Stimulated activated CD8-positive, alpha-beta memory T cell treated with anti-CD3 and anti-CD28 coated beads, Interleukin-12 subunit alpha, Interleukin-12 subunit beta, amount 100 ng/mL, for 24 hours (primary cell): ENCODE results near the gene SLC25A22.

Source experiments
- DNase-seq: peaks from one replicate; pipeline ENCODE4 v3.0.0-alpha.2; 2020; ENCODE audit errors: extremely low read depth

Gene SLC25A22

DNA sequence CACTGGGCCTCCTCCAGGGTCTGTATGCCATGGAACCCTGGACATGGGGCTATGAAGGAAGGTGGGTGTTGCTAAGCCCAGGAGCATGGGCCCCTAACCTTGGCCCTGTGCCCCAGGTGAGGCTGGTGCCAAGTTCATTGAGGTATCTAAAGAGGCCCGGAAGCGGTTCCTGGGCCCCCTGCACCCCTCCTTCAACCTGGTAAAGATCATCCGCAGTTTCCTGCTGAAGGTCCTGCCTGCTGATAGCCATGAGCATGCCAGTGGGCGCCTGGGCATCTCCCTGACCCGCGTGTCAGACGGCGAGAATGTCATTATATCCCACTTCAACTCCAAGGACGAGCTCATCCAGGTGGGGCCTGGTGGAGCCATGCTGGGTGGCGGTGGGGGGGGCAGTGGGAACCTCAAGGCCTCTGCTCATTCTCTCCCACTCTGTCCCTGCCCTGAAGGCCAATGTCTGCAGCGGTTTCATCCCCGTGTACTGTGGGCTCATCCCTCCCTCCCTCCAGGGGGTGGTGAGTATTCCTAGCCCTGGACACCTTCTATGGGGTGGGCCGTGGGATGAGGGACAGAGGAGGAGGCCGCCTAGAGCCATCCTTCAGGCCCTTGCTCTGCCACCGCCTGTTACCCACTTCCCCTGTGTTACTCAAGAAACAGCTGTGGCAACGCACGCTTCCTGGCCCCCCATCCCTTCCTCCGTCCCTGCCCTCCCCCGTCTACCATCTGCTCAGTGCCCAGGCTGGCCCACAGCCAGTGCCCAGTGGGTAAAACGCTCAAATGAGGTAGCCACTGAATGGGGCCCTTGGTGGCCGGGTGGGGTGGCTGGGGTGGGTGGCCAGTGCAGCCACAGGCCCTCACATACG lies 23.7 kb upstream of the SLC25A22 start:
- no peak for DNase-seq

DNA sequence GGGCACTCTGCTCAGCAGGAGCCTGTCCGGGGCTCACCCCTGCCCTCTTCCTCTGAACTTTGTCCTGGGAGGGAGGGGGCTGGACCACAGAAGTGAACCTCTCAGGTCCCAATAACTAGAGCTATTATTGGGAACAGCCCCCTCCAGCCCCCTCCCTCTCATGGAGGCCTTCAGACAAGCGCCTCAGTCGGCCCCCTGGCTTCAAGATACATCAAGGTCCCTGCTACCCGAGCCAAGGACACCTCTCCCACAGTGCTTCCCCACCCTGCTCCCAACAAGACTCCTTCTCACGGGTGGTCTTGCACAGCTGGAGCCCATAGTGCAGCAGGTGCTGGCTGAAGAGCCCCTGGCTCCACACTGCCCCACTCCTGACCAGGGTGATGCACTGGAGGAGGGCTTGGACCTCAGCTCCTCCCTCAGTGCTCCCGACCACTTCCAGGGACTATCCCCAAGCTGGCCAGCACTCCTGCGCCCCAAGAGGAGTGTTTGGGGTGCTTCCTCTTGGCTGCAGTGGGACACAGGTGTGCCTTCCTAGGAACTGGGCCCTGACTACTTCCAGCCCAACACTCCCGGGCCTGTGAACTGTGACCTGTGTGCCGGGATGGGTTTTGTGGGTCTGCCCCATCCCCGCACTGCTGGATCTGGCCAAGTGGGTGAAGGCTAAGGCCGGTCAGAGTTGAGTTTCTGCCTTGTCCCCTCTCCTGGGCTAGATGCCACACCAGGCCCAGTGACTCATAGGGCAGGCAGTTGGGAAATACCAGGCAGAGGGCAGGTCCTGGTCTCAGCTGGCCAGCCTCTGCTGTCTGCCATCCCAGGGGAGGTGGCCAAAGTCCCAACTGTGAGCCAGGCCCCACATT lies 22.8 kb upstream of the SLC25A22 start:
- no peak for DNase-seq

DNA sequence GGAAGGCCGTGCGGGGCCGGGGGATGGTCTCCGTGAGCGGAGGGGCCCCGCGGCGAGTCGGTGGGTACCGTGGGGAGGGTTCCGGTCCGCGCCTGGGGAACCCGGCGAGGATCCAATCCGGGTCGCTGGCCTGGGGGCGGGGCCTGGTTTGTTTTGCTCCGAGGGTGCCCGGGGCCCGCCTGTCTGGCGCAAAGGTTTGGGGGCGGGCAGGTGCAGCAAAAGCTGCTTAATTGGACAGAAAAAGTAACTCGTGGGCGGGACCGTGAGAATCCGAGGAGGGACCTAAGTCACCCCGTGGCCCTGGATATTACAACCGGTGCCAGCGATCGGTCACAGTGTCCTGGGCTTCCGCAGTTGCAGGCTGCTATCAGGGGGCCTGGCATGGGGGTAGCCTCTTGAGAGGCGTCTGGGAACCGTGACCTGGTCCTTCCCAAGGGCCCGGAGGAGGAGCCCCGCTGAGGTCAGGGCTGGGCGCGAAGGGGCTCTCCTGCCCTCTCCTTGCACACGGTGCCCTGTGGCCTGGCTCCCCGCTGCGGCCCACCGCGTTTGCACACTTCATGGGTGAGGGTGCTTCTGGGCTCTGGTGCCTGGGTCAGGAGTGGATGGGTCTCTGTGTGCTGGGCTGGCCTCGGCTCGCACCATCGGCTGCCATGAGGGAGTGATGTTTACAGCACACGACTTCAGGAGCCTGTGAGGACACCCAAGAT lies 22.0 kb upstream of the SLC25A22 start:
- DNase-seq: peak; percentile 88

DNA sequence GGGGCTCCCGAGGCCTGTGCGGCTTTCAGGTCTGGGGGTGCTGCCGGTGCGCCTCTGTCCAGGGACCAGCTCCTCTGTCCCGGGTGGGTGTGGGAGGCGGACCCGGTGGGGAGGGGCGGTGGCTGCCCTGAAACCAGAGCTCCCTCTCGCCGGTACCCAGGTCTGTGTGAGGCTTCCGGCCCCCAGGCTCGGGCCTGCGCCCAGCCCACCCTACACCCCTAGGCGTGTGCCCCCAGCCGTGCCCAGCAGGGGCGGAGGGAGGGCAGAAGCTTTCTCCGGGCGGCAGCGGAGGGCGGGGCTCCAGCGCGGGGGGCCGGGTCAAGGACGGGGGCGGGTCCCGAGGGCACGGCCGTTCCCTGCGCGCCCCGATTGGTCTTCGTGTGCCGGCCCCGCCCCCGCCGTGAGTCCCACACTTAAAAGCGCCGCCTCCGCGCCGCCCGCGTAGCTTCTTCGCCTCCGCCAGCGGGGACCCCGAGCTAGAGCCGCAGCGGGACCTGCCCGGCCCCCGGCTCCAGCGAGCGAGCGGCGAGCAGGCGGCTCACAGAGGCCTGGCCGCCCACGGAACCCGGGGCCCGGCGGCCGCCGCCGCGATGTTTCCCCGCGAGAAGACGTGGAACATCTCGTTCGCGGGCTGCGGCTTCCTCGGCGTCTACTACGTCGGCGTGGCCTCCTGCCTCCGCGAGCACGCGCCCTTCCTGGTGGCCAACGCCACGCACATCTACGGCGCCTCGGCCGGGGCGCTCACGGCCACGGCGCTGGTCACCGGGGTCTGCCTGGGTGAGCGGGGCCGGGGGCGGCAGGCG lies 21.2 kb upstream of the SLC25A22 start:
- peak; percentile 79 for DNase-seq

DNA sequence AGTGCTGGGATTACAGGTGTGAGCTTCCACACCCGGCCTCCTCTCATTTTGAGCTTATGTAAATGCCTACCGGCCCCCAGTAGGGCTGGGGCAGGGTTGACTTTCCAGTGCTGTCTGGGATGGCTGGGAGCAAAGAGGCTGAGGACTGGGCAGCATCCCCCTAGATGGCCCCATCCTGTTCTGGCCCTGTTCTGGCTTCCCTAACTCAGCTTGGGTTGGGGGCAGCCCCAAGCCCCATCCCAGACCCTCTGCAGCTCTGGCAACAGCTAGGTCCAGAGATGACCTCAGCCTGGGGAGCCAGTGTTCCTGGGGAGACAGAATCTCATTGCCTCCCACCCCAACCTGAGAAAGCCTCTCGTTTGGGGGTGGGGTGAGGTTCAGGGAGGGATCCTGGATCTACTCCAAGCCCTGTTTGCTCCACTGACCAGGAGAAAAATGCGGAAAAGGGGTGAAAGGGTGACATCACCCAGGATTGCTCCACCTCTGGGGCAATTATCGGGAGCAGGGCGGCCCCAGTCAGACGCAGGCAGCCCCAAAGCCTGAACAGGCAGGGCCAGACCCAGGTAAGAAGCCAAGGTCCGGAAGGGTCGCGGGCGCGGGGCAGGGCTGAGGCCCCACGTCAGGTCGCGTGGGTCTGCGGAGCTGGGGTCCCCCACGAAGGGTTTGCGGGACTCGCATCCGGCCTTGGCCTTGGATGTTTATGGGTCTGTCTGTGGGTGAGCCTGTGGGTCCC lies 20.5 kb upstream of the SLC25A22 start, which contains the start of gene PNPLA2:
Gene PNPLA2, plus strand, starts transcription at position 519 of the 733 bp plus-strand sequence. CDS start 805 bp downstream, outside the sequence.
- DNase-seq: no peak

DNA sequence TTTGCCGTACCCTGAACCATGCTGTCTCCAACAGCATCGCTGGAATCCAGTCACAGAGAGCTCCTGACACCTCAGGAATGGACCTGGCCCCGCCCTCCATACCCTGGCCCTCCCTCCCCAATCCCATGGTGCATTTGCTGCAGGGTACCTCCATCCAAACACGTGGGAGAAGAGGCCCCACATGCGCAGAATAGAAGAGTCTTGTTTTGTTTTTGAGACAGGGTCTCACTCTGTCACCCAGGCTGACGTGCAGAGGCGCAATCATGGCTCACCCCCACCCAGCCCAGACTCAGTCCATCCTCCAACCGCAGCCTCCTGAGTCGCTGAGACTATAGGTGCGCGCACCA lies 18.3 kb upstream of the SLC25A22 start:
- DNase-seq: no peak

DNA sequence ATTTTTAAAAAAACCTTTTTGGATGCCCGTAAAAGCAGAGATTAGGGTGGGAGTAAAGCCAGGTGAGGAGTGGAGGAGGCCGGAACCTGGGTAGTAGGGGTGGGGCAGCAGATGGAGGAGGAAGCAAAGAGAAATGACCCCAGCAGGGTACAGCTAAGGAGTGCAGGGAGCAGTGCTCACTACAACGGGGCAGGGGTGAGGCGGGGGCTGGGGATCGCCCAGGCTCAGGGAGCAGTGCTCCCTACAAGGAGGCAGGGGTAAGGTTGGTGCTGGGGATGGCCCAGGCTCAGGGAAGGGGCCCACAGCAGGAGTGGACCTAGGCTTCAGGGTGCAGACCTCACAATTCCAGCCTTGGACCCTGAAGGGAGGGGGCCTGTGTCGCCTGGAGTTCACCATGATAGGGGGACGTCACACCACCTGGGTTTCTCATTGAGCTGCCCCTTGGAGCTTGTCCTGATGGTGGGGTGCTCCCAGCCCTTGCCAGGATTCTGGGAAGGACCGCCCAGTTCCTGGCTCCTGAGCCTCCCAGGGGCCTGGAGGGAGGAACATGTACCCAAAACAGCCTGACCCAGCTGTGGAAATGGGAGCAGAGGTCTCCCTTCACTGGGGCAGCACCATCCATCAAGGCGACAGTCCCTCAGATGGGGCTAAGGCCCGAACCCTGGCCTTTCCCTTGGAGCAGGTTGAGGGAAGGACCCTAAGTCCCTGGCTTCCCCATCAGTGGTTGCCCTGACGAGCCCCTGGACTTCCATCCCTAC lies 17.8 kb upstream of the SLC25A22 start:
- no peak for DNase-seq

DNA sequence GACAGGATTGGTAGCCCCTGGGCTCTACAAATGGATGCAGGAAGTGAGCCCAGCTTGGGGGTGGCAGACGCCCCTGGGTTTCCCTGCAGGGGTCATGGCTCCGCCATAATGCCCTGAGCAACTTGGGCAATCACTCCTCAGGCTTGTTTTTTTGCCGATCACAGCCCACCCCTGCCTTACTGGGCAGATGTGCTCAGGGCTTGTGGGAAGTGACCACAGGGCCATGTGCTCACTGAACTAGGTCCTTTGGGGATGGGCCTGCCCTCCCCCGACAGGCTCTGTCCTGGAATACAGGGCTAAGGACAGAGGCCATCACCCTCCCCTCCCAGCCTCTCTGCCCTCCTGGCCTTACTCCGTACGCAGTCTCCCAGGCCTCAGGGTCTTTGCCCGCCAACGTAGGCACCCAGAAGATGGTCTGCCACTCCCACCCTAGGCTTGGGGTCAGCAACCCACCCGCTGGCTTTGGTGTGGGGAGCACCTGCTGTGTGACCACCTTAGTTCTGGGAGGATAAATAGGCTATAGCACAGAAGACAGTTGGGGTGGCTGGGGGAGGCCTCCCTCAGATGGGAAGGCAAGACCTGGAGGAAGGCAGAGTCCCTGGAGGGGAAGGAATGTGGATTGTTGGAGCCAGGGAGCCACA lies 15.5 kb upstream of the SLC25A22 start:
- no peak for DNase-seq

DNA sequence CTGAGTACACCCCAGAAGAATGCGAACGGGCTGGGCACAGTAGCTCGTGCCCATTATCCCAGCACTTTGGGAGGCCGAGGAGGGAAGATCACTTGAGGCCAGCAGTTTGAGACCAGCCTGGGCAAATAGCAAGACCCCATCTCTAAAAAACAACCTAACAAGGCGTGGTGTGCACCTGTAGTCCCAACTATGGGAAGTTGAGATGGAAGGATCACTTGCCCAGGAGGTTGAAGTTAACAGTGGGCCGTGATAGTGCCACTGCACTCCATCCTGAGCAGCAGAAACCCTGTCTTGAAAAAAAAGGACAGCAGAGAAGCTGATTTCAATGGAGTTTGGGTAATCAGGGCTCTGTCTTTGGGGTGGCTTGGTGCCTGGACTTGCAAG lies 15.0 kb upstream of the SLC25A22 start:
- no peak for DNase-seq

DNA sequence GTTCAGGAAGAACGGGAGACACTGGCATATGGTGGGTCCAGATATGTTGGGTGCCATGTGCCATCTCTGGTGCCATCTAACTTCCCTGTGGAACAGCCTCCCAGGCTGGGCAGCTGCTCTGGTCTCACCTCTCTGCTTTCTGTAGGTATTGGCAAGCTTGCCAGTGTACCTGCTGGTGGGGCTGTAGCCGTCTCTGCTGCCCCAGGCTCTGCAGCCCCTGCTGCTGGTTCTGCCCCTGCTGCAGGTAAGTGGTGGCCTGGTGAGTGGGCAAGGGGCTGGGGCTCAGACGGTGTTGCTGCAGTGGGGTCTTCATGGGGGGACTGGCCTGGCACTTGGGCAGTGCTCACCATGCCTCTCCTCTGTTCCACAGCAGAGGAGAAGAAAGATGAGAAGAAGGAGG lies 14.3 kb upstream of the SLC25A22 start:
- no peak for DNase-seq

DNA sequence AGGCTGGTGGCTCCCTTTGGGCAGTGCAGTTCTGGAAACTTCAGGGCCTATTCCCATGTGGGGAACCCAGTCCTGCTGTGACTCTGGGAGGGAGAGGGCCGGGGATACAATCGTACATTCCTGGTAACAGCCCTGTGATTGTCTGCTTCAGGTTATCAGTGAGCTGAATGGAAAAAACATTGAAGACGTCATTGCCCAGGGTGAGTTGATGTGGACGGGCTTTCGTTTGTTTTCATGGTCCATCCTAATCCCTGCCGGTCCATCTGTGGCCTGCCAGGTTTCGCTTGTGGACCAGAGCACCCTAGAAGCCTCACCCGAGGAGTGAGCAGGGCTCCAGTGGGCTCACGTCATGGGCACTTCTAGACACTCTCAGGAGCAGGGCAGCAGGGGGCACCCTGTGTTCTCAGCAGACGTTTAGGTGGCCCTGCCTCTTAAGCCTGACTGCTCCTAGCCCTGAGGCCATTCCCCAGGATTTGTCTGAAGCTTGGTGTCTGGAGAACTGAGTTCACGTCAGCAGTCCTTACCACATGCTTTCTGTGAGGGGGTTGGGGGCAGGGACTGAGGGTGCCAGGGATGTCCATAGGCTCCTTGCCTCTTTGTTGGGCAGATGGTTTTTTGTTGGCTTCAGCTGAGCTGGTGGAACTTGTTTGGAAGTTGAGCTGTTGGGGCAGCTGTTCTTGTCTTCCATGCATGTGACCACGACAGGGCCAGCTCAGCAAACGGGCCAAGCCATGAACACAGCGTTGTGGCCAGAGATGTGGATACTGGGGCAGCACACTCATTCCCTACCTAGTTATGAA lies 13.6 kb upstream of the SLC25A22 start:
- DNase-seq: no peak

DNA sequence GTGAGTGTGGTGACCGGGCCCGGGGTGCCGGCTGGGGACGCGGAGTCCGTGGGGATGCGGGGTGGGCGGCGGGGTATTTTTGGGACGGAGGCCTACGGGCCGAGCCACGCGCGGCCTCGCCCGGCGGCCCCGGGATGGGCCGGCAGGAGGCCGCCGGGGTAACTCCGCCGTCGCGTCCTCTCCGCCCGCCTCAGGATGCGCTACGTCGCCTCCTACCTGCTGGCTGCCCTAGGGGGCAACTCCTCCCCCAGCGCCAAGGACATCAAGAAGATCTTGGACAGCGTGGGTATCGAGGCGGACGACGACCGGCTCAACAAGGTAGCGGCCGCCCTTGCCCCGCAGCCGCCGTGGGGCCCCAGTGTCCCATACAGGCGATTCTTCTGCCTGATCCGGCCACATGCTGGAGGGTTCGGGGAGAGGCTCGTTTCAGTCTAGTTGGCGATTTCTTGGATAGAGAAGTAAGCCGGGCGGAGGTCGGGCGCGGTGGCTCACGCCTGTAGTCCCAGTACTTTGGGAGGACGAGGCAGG lies 12.0 kb upstream of the SLC25A22 start:
- DNase-seq: no peak

DNA sequence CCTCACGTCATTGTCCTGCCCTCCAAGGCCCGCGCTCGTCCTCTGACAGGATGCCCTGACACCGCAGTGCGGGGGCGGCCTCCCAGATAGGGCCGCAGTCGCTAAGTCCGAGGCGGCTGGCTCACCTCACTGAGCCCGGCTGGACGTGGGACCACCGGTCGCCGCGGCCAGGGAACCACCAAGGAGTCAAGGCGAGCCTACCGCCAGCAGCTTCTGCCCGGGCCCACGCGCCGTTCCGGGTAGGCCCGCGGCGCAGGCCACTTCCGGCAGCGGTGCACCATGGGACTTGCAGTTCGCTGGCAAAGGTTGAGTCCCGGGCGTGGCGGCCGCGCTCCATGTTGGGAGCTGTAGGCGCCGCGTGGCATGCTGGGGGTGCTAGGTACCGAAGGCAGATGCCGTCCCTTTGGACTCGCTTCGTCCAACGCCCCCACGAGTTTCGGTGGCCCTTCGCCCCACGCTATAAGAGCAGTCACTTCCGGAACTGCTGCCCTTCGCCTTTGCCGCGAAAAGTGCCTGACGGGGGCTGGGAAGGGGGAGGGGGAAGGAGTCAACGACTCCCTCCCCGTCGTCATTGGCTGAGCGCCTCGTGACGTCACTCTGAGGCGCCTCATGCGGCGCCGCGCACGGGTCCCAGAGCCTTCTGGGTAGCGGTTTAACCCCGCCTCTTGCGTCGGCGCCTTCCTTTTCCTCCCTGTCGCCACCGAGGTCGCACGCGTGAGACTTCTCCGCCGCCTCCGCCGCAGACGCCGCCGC lies 11.4 kb upstream of the SLC25A22 start, which contains the start of gene RPLP2:
Gene RPLP2, plus strand, starts transcription at position 681 of the 753 bp plus-strand sequence. CDS start 268 bp downstream, outside the sequence.
- DNase-seq: peak; percentile 95

DNA sequence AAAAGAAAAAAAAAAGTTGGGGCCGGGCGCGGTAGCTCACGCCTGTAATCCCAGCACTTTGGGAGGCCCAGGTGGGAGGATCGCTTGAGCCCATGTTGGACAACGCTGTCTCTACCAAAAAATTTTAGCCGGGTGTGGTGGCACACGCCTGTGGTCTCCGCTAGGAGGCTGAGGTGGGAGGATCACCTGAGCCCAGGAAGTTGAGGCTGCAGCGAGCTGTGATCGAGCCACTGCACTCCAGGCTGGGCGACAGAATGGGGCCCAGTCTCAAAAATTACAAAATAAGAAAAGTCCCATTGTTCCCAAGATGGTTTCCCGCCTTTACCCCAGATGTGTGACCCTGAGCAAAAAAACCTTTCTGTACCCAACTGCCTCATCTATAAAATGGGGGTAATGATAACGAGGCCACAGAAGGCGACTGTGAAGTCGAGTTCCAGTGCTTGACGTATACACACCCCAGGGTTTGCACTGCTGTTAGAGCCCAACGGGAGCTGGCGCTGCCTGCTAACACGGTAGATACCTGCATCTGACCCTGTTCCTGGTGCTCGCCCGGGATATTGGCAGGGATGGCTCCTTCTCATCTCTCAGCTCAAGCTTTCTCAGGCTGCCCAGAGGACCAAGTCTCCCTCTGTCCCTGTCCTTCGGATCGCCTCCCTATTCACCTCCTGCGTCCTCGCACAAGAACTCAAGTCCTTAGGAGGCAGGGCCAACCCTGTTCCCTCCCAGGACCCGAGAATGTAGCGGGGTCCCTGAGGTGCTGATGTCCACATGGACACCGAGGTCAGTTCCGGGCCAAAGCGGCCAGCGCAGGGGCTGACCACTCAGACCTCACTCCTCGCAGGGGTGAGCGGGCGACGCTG lies 10.6 kb upstream of the SLC25A22 start:
- no peak for DNase-seq

DNA sequence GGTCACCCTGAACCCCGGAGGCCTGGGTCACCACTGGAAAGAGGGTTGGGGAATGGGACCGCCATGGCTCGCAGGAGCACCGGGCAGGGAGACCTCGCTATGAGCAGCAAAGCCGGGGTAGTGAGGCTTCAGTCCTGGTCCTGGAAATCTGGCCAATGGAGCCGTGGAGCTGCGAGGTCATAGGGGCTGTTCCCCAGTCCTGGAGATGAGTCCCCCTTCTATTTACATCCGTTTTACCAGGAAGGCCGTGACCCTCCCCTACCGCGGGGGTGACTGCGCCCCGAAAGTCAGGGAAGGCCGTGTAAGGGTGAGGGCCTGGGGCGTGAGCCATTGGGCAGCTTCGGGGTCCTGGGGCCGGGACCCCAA lies 6.5 kb upstream of the SLC25A22 start:
- DNase-seq: no peak

DNA sequence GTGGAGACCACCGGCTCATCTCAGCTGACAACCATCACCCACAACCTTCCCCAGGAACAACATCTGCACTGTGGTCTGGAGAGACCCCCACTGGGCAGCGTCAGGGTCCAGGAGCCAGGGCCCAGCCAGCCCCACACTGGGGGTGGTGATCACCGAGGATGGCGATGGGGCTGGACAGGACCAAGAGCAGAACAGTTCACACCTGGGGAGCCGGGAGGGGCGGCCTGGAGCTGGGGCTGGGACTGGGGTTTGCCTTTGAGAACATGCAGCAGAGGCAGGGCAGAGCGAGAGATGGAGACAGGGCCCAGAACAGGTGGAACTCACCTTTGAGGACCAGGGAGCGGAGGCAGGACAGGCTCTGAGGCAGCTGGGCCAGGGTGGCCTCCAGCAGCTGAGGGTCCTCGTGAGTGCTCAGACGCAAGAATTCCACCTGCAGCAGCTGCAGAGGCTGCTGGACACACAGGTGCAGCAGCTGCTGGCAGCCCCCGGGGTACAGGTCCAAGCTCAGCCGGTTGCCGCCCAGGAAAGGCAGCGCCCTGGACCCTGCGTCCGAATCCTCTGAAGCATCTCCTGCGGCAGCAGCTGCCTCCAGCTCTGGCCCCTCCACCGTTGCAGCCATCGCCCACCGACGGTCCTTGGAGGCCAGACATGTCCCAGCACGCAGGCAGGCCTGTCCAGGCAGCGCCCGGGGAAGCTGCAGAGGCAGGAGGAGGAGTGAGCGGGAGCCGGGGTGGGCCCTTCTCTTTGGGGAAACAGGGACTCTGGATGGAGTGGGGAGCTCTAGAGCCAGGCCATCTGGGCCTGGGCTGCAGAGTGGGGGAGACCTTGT lies 5.9 kb upstream of the SLC25A22 start:
- no peak for DNase-seq
